ENCODE data around the gene SF3B1. TPM values are rescaled to one million over a fixed set of nuclear protein-coding genes. Genes with fewer than 3 reads are reported as not detected.
"Not testable (repeated sequence)": the region's sequence is repeated elsewhere in the genome, so short reads cannot be mapped to it uniquely, and the experiment has no call there.

The SF3B1 gene
- total RNA-seq, 1 donor from 2014 or later, result 253 TPM

DNA sequence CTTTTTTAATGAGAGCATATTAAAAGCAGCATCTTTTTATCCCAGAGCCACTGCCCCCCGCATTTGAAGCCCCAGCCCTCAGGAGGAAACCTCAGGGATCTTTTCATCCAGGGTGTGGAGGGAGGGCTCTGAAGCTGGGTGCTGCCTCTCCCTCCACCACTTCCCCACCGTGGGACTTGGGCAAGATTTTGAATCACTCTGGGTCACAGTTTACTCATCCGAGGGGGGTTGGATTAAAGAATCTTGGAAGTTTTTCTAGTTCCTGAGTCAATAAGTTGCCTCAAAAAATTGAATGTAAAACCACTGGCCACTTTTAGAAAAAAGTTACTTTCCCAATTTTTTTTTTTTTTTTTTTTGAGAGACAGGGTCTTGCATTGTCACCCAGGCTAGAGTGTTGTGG, 62.2 kb downstream of the SF3B1 start:
- Histone ChIP-seq H3K4me2 (ENCODE audit: low read length) (no peak overlapping the region), H3K4me3 (ENCODE audit: insufficient read depth, low read depth, low read length) (no peak overlapping the region), H3K27ac (ENCODE audit: low read depth, low read length) (no peak overlapping the region), H3K79me2 (ENCODE audit: insufficient read depth, low read length) (no peaks in the 10 kb centered on the region), H3K27me3 (ENCODE audit: insufficient read depth, low read length) (no peaks in the 10 kb centered on the region), H2AFZ (ENCODE audit: low read depth, low read length) (no peak overlapping the region), H3K36me3 (ENCODE audit: insufficient read depth, low read length) (no peaks in the 10 kb centered on the region), H3K9me3 (ENCODE audit: insufficient read depth, low read depth, low read length) (no peaks in the 10 kb centered on the region), H3K4me1 (ENCODE audit: insufficient read depth, low read length) (no peaks in the 10 kb centered on the region), H3K9ac (ENCODE audit: low read length) (no peak overlapping the region), H4K20me1 (ENCODE audit: insufficient read depth, low read length) (no peaks in the 10 kb centered on the region)
- peaks cover 3% of the 10 kb centered on the region for H3K36me3 Mint-ChIP-seq (ENCODE audit: low read depth, unreplicated experiment)
- H3K27me3 Mint-ChIP-seq (ENCODE audit: low read depth, unreplicated experiment), result peaks cover 3% of the 10 kb centered on the region
- H3K4me3 Mint-ChIP-seq (ENCODE audit: unreplicated experiment), result no peak overlapping the region
- FAIRE-seq (no peak), DNase-seq (ENCODE audit: low read depth) (no peak)
- H3K27ac Mint-ChIP-seq (ENCODE audit: unreplicated experiment), result no peak overlapping the region
- TF ChIP-seq, protein P1, sequence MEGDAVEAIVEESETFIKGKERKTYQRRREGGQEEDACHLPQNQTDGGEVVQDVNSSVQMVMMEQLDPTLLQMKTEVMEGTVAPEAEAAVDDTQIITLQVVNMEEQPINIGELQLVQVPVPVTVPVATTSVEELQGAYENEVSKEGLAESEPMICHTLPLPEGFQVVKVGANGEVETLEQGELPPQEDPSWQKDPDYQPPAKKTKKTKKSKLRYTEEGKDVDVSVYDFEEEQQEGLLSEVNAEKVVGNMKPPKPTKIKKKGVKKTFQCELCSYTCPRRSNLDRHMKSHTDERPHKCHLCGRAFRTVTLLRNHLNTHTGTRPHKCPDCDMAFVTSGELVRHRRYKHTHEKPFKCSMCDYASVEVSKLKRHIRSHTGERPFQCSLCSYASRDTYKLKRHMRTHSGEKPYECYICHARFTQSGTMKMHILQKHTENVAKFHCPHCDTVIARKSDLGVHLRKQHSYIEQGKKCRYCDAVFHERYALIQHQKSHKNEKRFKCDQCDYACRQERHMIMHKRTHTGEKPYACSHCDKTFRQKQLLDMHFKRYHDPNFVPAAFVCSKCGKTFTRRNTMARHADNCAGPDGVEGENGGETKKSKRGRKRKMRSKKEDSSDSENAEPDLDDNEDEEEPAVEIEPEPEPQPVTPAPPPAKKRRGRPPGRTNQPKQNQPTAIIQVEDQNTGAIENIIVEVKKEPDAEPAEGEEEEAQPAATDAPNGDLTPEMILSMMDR (IDR thresholded peaks at IDR 0.05; ENCODE audit: insufficient read depth, low read depth, low read length), result no peak
- no peak for TF ChIP-seq EZH2 (IDR thresholded peaks at IDR 0.05; ENCODE audit: insufficient read depth, low read length)
- H3K9me3 Mint-ChIP-seq (ENCODE audit: unreplicated experiment), result peaks cover 3% of the 10 kb centered on the region
- H3K4me1 Mint-ChIP-seq (ENCODE audit: low read depth, unreplicated experiment), result peaks cover 10% of the 10 kb centered on the region

DNA sequence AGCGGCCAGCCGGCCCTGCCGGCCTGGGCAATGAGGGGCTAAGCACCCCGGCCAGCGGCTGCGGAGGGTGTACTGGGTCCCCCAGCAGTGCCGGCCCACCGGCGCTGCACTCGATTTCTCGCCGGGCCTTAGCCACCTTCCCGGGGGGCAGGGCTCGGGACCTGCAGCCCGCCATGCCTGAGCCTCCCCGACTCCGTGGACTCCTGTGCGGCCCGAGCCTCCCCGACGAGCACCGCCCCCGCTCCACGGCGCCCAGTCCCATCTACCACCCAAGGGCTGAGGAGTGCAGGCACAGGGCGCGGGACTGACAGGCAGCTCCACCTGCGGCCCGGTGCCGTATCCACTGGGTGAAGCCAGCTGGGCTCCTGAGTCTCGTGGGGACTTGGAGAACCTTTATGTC, 64.2 kb downstream of the SF3B1 start:
- not testable (repeated sequence) for H3K4me1 Mint-ChIP-seq (ENCODE audit: low read depth, unreplicated experiment); H3K27ac Mint-ChIP-seq (ENCODE audit: unreplicated experiment); H3K9me3 Mint-ChIP-seq (ENCODE audit: unreplicated experiment); FAIRE-seq; H3K9ac ChIP-seq (ENCODE audit: low read length); H3K36me3 Mint-ChIP-seq (ENCODE audit: low read depth, unreplicated experiment); H3K27me3 Mint-ChIP-seq (ENCODE audit: low read depth, unreplicated experiment); DNase-seq (ENCODE audit: low read depth); H3K4me3 Mint-ChIP-seq (ENCODE audit: unreplicated experiment); H3K4me2 ChIP-seq (ENCODE audit: low read length); H3K36me3 ChIP-seq (ENCODE audit: insufficient read depth, low read length); H4K20me1 ChIP-seq (ENCODE audit: insufficient read depth, low read length); H3K9me3 ChIP-seq (ENCODE audit: insufficient read depth, low read depth, low read length); H3K79me2 ChIP-seq (ENCODE audit: insufficient read depth, low read length); H3K27ac ChIP-seq (ENCODE audit: low read depth, low read length); H2AFZ ChIP-seq (ENCODE audit: low read depth, low read length); H3K4me3 ChIP-seq (ENCODE audit: insufficient read depth, low read depth, low read length); H3K4me1 ChIP-seq (ENCODE audit: insufficient read depth, low read length); H3K27me3 ChIP-seq (ENCODE audit: insufficient read depth, low read length)

DNA sequence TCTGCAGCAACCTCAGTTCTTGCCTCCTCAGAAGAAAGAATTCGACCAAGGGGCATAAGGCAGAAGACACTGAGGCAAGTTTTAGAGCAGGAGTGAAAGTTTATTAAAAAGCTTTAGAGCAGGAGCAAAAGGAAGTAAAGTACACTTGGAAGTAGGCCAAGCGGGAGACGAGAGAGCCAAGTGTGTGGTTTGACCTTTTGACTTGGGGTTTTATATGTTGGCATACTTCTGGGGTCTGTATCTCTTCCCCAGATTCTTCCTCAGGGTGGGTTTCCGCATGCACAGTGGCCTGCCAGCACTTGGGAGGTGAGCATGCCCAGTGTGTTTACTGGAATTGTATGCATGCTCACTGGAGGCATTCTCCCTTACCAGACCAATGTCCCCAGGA, 64.9 kb downstream of the SF3B1 start:
- Mint-ChIP-seq H3K36me3 (ENCODE audit: low read depth, unreplicated experiment) (peaks cover 3% of the 10 kb centered on the region), H3K27ac (ENCODE audit: unreplicated experiment) (no peak overlapping the region), H3K9me3 (ENCODE audit: unreplicated experiment) (peaks cover 4% of the 10 kb centered on the region), H3K27me3 (ENCODE audit: low read depth, unreplicated experiment) (peaks cover 3% of the 10 kb centered on the region), H3K4me1 (ENCODE audit: low read depth, unreplicated experiment) (peaks cover 10% of the 10 kb centered on the region), H3K4me3 (ENCODE audit: unreplicated experiment) (no peak overlapping the region)
- Histone ChIP-seq H3K79me2 (ENCODE audit: insufficient read depth, low read length) (no peaks in the 10 kb centered on the region), H3K27me3 (ENCODE audit: insufficient read depth, low read length) (no peaks in the 10 kb centered on the region), H3K4me1 (ENCODE audit: insufficient read depth, low read length) (no peaks in the 10 kb centered on the region), H3K4me2 (ENCODE audit: low read length) (no peak overlapping the region), H2AFZ (ENCODE audit: low read depth, low read length) (no peak overlapping the region), H3K27ac (ENCODE audit: low read depth, low read length) (no peak overlapping the region), H3K9me3 (ENCODE audit: insufficient read depth, low read depth, low read length) (no peaks in the 10 kb centered on the region), H3K9ac (ENCODE audit: low read length) (no peak overlapping the region), H3K36me3 (ENCODE audit: insufficient read depth, low read length) (no peaks in the 10 kb centered on the region), H4K20me1 (ENCODE audit: insufficient read depth, low read length) (no peaks in the 10 kb centered on the region), H3K4me3 (ENCODE audit: insufficient read depth, low read depth, low read length) (no peak overlapping the region)
- TF ChIP-seq EZH2 (IDR thresholded peaks at IDR 0.05; ENCODE audit: insufficient read depth, low read length), result no peak
- TF ChIP-seq, protein P1 (IDR thresholded peaks at IDR 0.05; ENCODE audit: insufficient read depth, low read depth, low read length), result no peak
- DNase-seq (ENCODE audit: low read depth) (peak; percentile 18), FAIRE-seq (no peak)

Data from astrocyte (in vitro differentiated cells and primary cell).